ENCODE data around the gene VSIG10L2.

Gene VSIG10L2

GRCh38 chr11:125987066-125987641 is 41.3 kb downstream of the VSIG10L2 start:
- ChIA-PET CTCF (interaction anchor here (0.6 kb wide), 1 partner anchor 68 kb away, joined by 3 read pairs; no protein-coding TSS in a partner anchor), POLR2A (no interaction called here)
- no peak for DNase-seq (ENCODE audit: low read depth, low spot score)
- no peak overlapping the region for H3K4me3 ChIP-seq (ENCODE audit: low read depth, low read length)
- TF ChIP-seq CTCF (IDR thresholded peaks at IDR 0.05; ENCODE audit: insufficient read depth, low read length, missing control alignments), result no peak

- CTCF ChIA-PET, result no interaction called here
- no peak overlapping the region for H3K4me3 ChIP-seq (ENCODE audit: low read depth, low read length)
- no peak for TF ChIP-seq CTCF (IDR thresholded peaks at IDR 0.05; ENCODE audit: insufficient read depth, low read length, missing control alignments)
- POLR2A ChIA-PET, result no interaction called here
- peak; percentile 17 for DNase-seq (ENCODE audit: low read depth, low spot score)
These were observed 44.4 kb downstream of the VSIG10L2 start for GRCh38 chr11:125990244-125990643.

GRCh38 chr11:125992893-125993292 is 47.0 kb downstream of the VSIG10L2 start:
- CTCF ChIA-PET, result no interaction called here
- TF ChIP-seq CTCF (IDR thresholded peaks at IDR 0.05; ENCODE audit: insufficient read depth, low read length, missing control alignments), result no peak
- no peak overlapping the region for H3K4me3 ChIP-seq (ENCODE audit: low read depth, low read length)
- no peak for DNase-seq (ENCODE audit: low read depth, low spot score)
- POLR2A ChIA-PET, result no interaction called here

- H3K4me3 ChIP-seq (ENCODE audit: low read depth, low read length), result no peak overlapping the region
- POLR2A ChIA-PET, result no interaction called here
- no peak for TF ChIP-seq CTCF (IDR thresholded peaks at IDR 0.05; ENCODE audit: insufficient read depth, low read length, missing control alignments)
- no peak for DNase-seq (ENCODE audit: low read depth, low spot score)
- CTCF ChIA-PET, result no interaction called here
These were observed 48.7 kb downstream of the VSIG10L2 start for GRCh38 chr11:125994509-125994908.

GRCh38 chr11:125995313-125995712 is 49.5 kb downstream of the VSIG10L2 start:
- no peak for DNase-seq (ENCODE audit: low read depth, low spot score)
- ChIA-PET POLR2A (no interaction called here), CTCF (no interaction called here)
- no peak overlapping the region for H3K4me3 ChIP-seq (ENCODE audit: low read depth, low read length)
- no peak for TF ChIP-seq CTCF (IDR thresholded peaks at IDR 0.05; ENCODE audit: insufficient read depth, low read length, missing control alignments)

GRCh38 chr11:125998267-125998666 is 52.4 kb downstream of the VSIG10L2 start:
- no peak for TF ChIP-seq CTCF (IDR thresholded peaks at IDR 0.05; ENCODE audit: insufficient read depth, low read length, missing control alignments)
- CTCF ChIA-PET, result no interaction called here
- DNase-seq (ENCODE audit: low read depth, low spot score), result no peak
- POLR2A ChIA-PET, result interaction anchor here (0.7 kb wide), 1 partner anchor 40 kb away, joined by 3 read pairs; no protein-coding TSS in a partner anchor
- H3K4me3 ChIP-seq (ENCODE audit: low read depth, low read length), result no peak overlapping the region
